ENCODE results near the gene PIP5K1C. TPM values are rescaled to one million over a fixed set of nuclear protein-coding genes. Genes with fewer than 3 reads are reported as not detected.

PIP5K1C gene
- polyA plus RNA-seq, 1 donor from 2014 or later: 7.1 TPM

DNA sequence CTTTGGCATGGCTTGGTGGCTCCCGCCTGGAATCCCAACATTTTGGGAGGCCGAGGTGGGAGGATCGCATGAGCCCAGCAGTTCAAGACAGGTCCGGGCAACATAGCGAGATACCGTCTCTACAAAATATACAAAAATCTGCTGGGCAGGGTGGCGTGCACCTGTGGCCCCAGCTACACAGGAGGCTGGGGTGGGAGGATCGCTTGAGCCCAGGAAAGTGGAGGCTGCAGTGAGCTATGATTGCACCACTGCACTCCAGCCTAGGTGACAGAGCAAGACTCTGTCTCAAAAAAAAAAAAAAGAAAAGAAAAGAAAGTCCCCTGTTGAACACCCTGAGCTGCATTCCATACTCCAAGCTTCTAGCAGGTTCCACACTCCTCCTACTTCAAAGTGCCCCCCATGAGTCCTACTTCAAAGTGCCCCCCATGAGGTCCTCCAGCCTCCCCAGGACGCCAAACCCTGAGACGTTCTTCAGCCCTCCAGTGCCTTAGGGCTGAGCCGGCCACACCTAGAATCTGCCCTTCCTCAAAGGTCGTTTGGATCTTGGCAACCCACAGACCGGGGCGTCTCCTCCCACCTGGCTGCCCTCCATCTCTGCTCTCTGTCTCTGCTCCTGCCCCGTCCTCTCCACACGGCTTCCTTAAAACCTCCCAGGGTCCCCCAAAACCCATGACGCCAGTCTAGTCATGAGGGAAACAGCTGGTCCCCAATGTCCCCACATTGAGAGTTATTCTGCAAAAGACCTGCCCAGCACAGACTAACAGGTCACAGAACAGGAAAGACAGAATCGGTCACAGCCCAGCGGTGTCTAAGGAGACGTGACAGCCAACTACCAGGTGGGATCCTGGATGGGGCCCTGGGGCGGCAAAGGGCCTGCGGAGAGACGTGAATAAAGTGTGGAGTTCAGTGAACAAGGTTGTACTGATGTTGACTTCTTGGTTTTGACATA is 12.7 kb upstream of the PIP5K1C start:
- no peak overlapping the region for H3K4me3 ChIP-seq (ENCODE audit: low read length)
- H3K9me3 ChIP-seq (ENCODE audit: low read length): no peaks in the 10 kb centered on the region
- H3K9ac ChIP-seq (ENCODE audit: low read length): no peak overlapping the region
- no peaks in the 10 kb centered on the region for H3K36me3 ChIP-seq (ENCODE audit: insufficient read depth, low read length)
- TF ChIP-seq REST (IDR thresholded peaks at IDR 0.05; ENCODE audit: borderline replicate concordance) (no peak), TAF1 (IDR thresholded peaks at IDR 0.05; ENCODE audit: low read depth) (no peak), RAD21 (conservative IDR thresholded peaks at IDR 0.05) (no peak), POLR2AphosphoS5 (IDR thresholded peaks at IDR 0.05) (no peak), SMC3 (conservative IDR thresholded peaks at IDR 0.05; ENCODE audit: poor library complexity) (no peak), MXI1 (conservative IDR thresholded peaks at IDR 0.05; ENCODE audit: poor library complexity, severe bottlenecking) (no peak), EZH2 (IDR thresholded peaks at IDR 0.05; ENCODE audit: borderline replicate concordance, insufficient read depth, low read length, poor library complexity, severe bottlenecking) (no peak), EP300 (conservative IDR thresholded peaks at IDR 0.05; ENCODE audit: poor library complexity, severe bottlenecking) (no peak)
- TF ChIP-seq, protein P1, sequence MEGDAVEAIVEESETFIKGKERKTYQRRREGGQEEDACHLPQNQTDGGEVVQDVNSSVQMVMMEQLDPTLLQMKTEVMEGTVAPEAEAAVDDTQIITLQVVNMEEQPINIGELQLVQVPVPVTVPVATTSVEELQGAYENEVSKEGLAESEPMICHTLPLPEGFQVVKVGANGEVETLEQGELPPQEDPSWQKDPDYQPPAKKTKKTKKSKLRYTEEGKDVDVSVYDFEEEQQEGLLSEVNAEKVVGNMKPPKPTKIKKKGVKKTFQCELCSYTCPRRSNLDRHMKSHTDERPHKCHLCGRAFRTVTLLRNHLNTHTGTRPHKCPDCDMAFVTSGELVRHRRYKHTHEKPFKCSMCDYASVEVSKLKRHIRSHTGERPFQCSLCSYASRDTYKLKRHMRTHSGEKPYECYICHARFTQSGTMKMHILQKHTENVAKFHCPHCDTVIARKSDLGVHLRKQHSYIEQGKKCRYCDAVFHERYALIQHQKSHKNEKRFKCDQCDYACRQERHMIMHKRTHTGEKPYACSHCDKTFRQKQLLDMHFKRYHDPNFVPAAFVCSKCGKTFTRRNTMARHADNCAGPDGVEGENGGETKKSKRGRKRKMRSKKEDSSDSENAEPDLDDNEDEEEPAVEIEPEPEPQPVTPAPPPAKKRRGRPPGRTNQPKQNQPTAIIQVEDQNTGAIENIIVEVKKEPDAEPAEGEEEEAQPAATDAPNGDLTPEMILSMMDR (IDR thresholded peaks at IDR 0.05; ENCODE audit: poor library complexity, severe bottlenecking): no peak
- H3K27me3 ChIP-seq (ENCODE audit: insufficient read depth, low read depth, low read length): no peaks in the 10 kb centered on the region
- no peaks in the 10 kb centered on the region for H3F3A ChIP-seq (ENCODE audit: insufficient read depth, low read length, poor library complexity, severe bottlenecking)
- no peak overlapping the region for H2AFZ ChIP-seq (ENCODE audit: low read depth, low read length)
- H3K9me2 ChIP-seq (ENCODE audit: insufficient read depth, low read length): no peaks in the 10 kb centered on the region
- H4K20me1 ChIP-seq (ENCODE audit: insufficient read depth): no peaks in the 10 kb centered on the region
- H3K4me2 ChIP-seq (ENCODE audit: low read length): no peak overlapping the region
- no peaks in the 10 kb centered on the region for H3K79me2 ChIP-seq (replicated peaks; ENCODE audit: insufficient read depth, low read length)
- no peak overlapping the region for H3K27ac ChIP-seq (ENCODE audit: low read length)

DNA sequence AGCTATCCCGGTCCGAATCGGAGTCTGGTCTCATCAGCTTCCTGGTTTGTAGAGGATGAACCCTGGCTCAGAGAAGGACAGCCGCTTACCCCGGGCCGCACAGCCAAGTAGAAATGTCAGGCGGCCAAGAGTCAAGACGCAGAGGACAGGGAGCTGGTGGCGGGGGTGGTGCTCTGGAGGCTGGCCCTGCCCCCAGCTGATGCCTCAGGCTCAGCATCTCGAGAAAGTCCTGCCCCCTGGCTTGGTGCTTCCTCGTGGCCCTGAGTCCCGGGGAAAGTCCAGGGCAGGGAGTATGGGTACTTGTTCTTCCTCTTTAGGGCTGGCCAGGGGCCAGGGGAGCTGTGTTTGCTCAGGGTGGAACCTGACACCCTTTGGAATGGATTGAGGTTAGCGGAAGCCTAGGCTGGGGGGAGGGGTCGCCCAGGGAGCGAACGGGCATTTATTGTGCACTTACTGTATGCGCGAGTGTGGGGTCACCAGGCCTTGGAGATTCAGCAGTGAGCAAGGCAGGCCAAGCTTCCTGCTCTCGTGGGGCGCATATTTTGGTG is 10.1 kb upstream of the PIP5K1C start:
- Histone ChIP-seq H3K9ac (ENCODE audit: low read length) (no peak overlapping the region), H3K9me3 (ENCODE audit: low read length) (no peaks in the 10 kb centered on the region), H3K36me3 (ENCODE audit: insufficient read depth, low read length) (no peaks in the 10 kb centered on the region), H3K4me3 (ENCODE audit: low read length) (no peak overlapping the region), H3F3A (ENCODE audit: insufficient read depth, low read length, poor library complexity, severe bottlenecking) (no peaks in the 10 kb centered on the region), H3K27me3 (ENCODE audit: insufficient read depth, low read depth, low read length) (no peaks in the 10 kb centered on the region), H4K20me1 (ENCODE audit: insufficient read depth) (no peaks in the 10 kb centered on the region), H3K9me2 (ENCODE audit: insufficient read depth, low read length) (no peaks in the 10 kb centered on the region), H3K4me2 (ENCODE audit: low read length) (no peak overlapping the region), H2AFZ (ENCODE audit: low read depth, low read length) (no peak overlapping the region), H3K79me2 (replicated peaks; ENCODE audit: insufficient read depth, low read length) (no peaks in the 10 kb centered on the region), H3K27ac (ENCODE audit: low read length) (no peak overlapping the region)
- TF ChIP-seq TAF1 (IDR thresholded peaks at IDR 0.05; ENCODE audit: low read depth) (no peak), EZH2 (IDR thresholded peaks at IDR 0.05; ENCODE audit: borderline replicate concordance, insufficient read depth, low read length, poor library complexity, severe bottlenecking) (no peak), EP300 (conservative IDR thresholded peaks at IDR 0.05; ENCODE audit: poor library complexity, severe bottlenecking) (no peak), SMC3 (conservative IDR thresholded peaks at IDR 0.05; ENCODE audit: poor library complexity) (no peak), RAD21 (conservative IDR thresholded peaks at IDR 0.05) (no peak), REST (IDR thresholded peaks at IDR 0.05; ENCODE audit: borderline replicate concordance) (no peak), POLR2AphosphoS5 (IDR thresholded peaks at IDR 0.05) (no peak)
- TF ChIP-seq, protein P1 (IDR thresholded peaks at IDR 0.05; ENCODE audit: poor library complexity, severe bottlenecking): no peak
